Activated CD8-positive, alpha-beta memory T cell treated with anti-CD3 and anti-CD28 coated beads for 36 hours (primary cell): ENCODE measurements around the gene RSPH4A. TPM values are rescaled to one million over a fixed set of nuclear protein-coding genes. Genes with fewer than 3 reads are reported as not detected.
"Not testable (repeated sequence)": the region's sequence is repeated elsewhere in the genome, so short reads cannot be mapped to it uniquely, and the experiment has no call there.

Source experiments
- CTCF ChIA-PET: fragments of 350-600 bp; sonication (Branson Sonifier 250); formaldehyde crosslinking; loops from one replicate; lab custom pipeline; 2021; ENCODE audit warnings: antibody characterized with exemption; lab: Charles Lee
- POLR2A ChIA-PET: fragments of 350-600 bp; sonication (Branson Sonifier 250); formaldehyde crosslinking; loops from one replicate; lab custom pipeline; 2021; ENCODE audit warnings: antibody characterized with exemption; lab: Charles Lee
- total RNA-seq, 2 experiments: library from RNA; stranded (reverse); gene quantifications; one replicate each; pipeline ENCODE4 v1.2.3, GENCODE V29; 2021

The RSPH4A gene
- total RNA-seq, 2 experiments from 2014 or later, result 0.08 TPM; not detected in 1

- POLR2A ChIA-PET, result no interaction called here
- CTCF ChIA-PET, result interaction anchor here (1.7 kb wide), 1 partner anchor 45 kb away, joined by 5 read pairs; the partner anchor contains the start of gene RWDD1
Measured at GRCh38 chr6:116616737-116617053, 416 bp downstream of the RSPH4A start.

GRCh38 chr6:116624036-116624805 lies 7.9 kb downstream of the RSPH4A start:
- POLR2A ChIA-PET, result no interaction called here
- CTCF ChIA-PET, result no interaction called here

- POLR2A ChIA-PET, result no interaction called here
Measured at GRCh38 chr6:116625872-116626271, 9.6 kb downstream of the RSPH4A start.

GRCh38 chr6:116629563-116629981 lies 13.3 kb downstream of the RSPH4A start:
- POLR2A ChIA-PET, result no interaction called here
- CTCF ChIA-PET, result interaction anchor here (0.5 kb wide), 1 partner anchor 16 kb away, joined by 3 read pairs; no protein-coding TSS in a partner anchor

More at GRCh38 chr6:116625872-116626271, 9.6 kb downstream of the RSPH4A start:
- CTCF ChIA-PET, result no interaction called here

GRCh38 chr6:116631379-116631990 lies 15.2 kb downstream of the RSPH4A start:
- ChIA-PET POLR2A (no interaction called here), CTCF (interaction anchor here (1.3 kb wide), 1 partner anchor 15 kb away, joined by 3 read pairs; no protein-coding TSS in a partner anchor)

GRCh38 chr6:116633685-116634084 lies 17.4 kb downstream of the RSPH4A start:
- ChIA-PET CTCF (no interaction called here), POLR2A (no interaction called here)

GRCh38 chr6:116648156-116648555 lies 31.9 kb downstream of the RSPH4A start:
- POLR2A ChIA-PET, result no interaction called here
- CTCF ChIA-PET, result no interaction called here

GRCh38 chr6:116649129-116649528 lies 32.9 kb downstream of the RSPH4A start:
- CTCF ChIA-PET, result no interaction called here
- POLR2A ChIA-PET, result no interaction called here

GRCh38 chr6:116651916-116652315 lies 35.6 kb downstream of the RSPH4A start:
- ChIA-PET POLR2A (no interaction called here), CTCF (no interaction called here)

GRCh38 chr6:116661594-116661993 lies 45.3 kb downstream of the RSPH4A start:
- POLR2A ChIA-PET, result no interaction called here
- CTCF ChIA-PET, result interaction anchor here (0.6 kb wide), 1 partner anchor 236 kb away, joined by 3 read pairs; no protein-coding TSS in a partner anchor

- ChIA-PET POLR2A (no interaction called here), CTCF (no interaction called here)
Measured at GRCh38 chr6:116662202-116662601, 45.9 kb downstream of the RSPH4A start.

- POLR2A ChIA-PET, result no interaction called here
Measured at GRCh38 chr6:116663308-116663707, 47.0 kb downstream of the RSPH4A start.

GRCh38 chr6:116664169-116664568 lies 47.9 kb downstream of the RSPH4A start:
- CTCF ChIA-PET, POLR2A ChIA-PET: not testable (repeated sequence)

More at GRCh38 chr6:116663308-116663707, 47.0 kb downstream of the RSPH4A start:
- CTCF ChIA-PET, result no interaction called here

- ChIA-PET POLR2A (no interaction called here), CTCF (interaction anchor here (0.7 kb wide), 1 partner anchor 556 kb away, joined by 3 read pairs; no protein-coding TSS in a partner anchor)
Measured at GRCh38 chr6:116665464-116665863, 49.2 kb downstream of the RSPH4A start.

- ChIA-PET CTCF (no interaction called here), POLR2A (interaction anchor here (2.7 kb wide), 1 partner anchor 14 kb away, joined by 12 read pairs; the partner anchor contains the start of gene KPNA5)
Measured at GRCh38 chr6:116666869-116667268, 50.6 kb downstream of the RSPH4A start.

GRCh38 chr6:116667623-116668022 lies 51.3 kb downstream of the RSPH4A start:
- ChIA-PET CTCF (no interaction called here), POLR2A (interaction anchor here (2.1 to 2.7 kb wide), 2 partner anchors 13 to 96 kb away, joined by 7 to 12 read pairs; partner anchors contain the start of genes KPNA5 and RWDD1)

- ChIA-PET POLR2A (no interaction called here), CTCF (no interaction called here)
Measured at GRCh38 chr6:116672306-116672705, 56.0 kb downstream of the RSPH4A start.

GRCh38 chr6:116676021-116676420 lies 59.7 kb downstream of the RSPH4A start:
- ChIA-PET POLR2A (no interaction called here), CTCF (no interaction called here)

- ChIA-PET POLR2A (interaction anchor here (0.7 to 1.2 kb wide), 3 partner anchors 12 to 110 kb away, joined by 3 to 12 read pairs (median 5); partner anchors contain the start of genes RWDD1 and ZUP1), CTCF (no interaction called here)
Measured at GRCh38 chr6:116680880-116681672, 64.8 kb downstream of the RSPH4A start, which contains the start of gene KPNA5. Gene KPNA5, plus strand, starts transcription at chr6:116681211. Its CDS starts 124 bp downstream, at chr6:116681335.
